H9 (cell line): ENCODE measurements around the gene FBXL20. TPM values are rescaled to one million over a fixed set of nuclear protein-coding genes. Genes with fewer than 3 reads are reported as not detected.

Source experiments
- DNase-seq: peaks from one replicate; pipeline ENCODE4 v3.0.0-alpha.2; 2017
- H2AFZ ChIP-seq: one replicate; pipeline ENCODE4 v1.6.1; 2013; ENCODE audit warnings: mild to moderate bottlenecking, low read length, control low read depth, moderate library complexity
- H2AK5ac ChIP-seq: 2 replicates; pipeline ENCODE4 v1.6.1; 2013; ENCODE audit warnings: low read length, control low read depth, mixed read lengths; ENCODE audit not compliant: insufficient read length
- H2BK120ac ChIP-seq: one replicate; pipeline ENCODE4 v1.6.1; 2013; ENCODE audit warnings: low read depth, mild to moderate bottlenecking, low read length, control low read depth, inconsistent platforms; ENCODE audit not compliant: poor library complexity, severe bottlenecking
- H2BK12ac ChIP-seq: 2 replicates; pipeline ENCODE4 v1.6.1; 2013; ENCODE audit warnings: low read length, control low read depth, mixed read lengths, low read depth; ENCODE audit not compliant: insufficient read length
- H2BK15ac ChIP-seq: 2 replicates; pipeline ENCODE4 v1.6.1; 2013; ENCODE audit warnings: low read depth, low read length, control low read depth
- H2BK20ac ChIP-seq: one replicate; pipeline ENCODE4 v1.6.1; 2013; ENCODE audit warnings: low read depth, mild to moderate bottlenecking, low read length, control low read depth, inconsistent platforms; ENCODE audit not compliant: poor library complexity, severe bottlenecking
- H2BK5ac ChIP-seq: 2 replicates; pipeline ENCODE4 v1.6.1; 2013; ENCODE audit warnings: low read length, control low read depth, mixed read lengths; ENCODE audit not compliant: insufficient read length
- H3K14ac ChIP-seq: 2 replicates; pipeline ENCODE4 v1.6.1; 2013; ENCODE audit warnings: low read length, control low read depth; ENCODE audit not compliant: insufficient read depth
- H3K18ac ChIP-seq: 2 replicates; pipeline ENCODE4 v1.6.1; 2013; ENCODE audit warnings: low read depth, mild to moderate bottlenecking, mixed read lengths, low read length, control low read depth; ENCODE audit not compliant: insufficient read length
- H3K23ac ChIP-seq: 2 replicates; pipeline ENCODE4 v1.6.1; 2013; ENCODE audit warnings: low read length, control low read depth, mixed read lengths, low read depth; ENCODE audit not compliant: insufficient read length
- H3K23me2 ChIP-seq: 2 replicates; pipeline ENCODE4 v1.6.1; 2013; ENCODE audit warnings: low read depth, mild to moderate bottlenecking, mixed read lengths, low read length, control low read depth; ENCODE audit not compliant: insufficient read length, poor library complexity, severe bottlenecking
- H3K27ac ChIP-seq: 2 replicates; pipeline ENCODE4 v1.5.1; 2013; ENCODE audit warnings: low read length, control low read depth, mixed read lengths, low read depth; ENCODE audit not compliant: insufficient read length
- H3K27me3 ChIP-seq: 2 replicates; pipeline ENCODE4 v1.6.1; 2013; ENCODE audit warnings: low read length, control low read depth, inconsistent platforms; ENCODE audit not compliant: insufficient read depth
- H3K4ac ChIP-seq: 2 replicates; pipeline ENCODE4 v1.6.1; 2013; ENCODE audit warnings: low read depth, mild to moderate bottlenecking, control low read depth, inconsistent platforms, low read length, moderate library complexity
- H3K4me1 ChIP-seq: 2 replicates; pipeline ENCODE4 v1.6.1; 2013; ENCODE audit warnings: low read length, control low read depth, inconsistent platforms; ENCODE audit not compliant: insufficient read depth
- H3K4me2 ChIP-seq: 2 replicates; pipeline ENCODE4 v1.6.1; 2013; ENCODE audit warnings: low read length, control low read depth, mixed read lengths; ENCODE audit not compliant: insufficient read length, insufficient read depth
- H3K56ac ChIP-seq: 2 replicates; pipeline ENCODE4 v1.6.1; 2013; ENCODE audit warnings: low read depth, mild to moderate bottlenecking, mixed read lengths, low read length, control low read depth; ENCODE audit not compliant: insufficient read length
- H3K79me1 ChIP-seq: 2 replicates; pipeline ENCODE4 v1.6.1; 2013; ENCODE audit warnings: low read depth, mild to moderate bottlenecking, moderate library complexity, low read length, control low read depth, inconsistent platforms; ENCODE audit not compliant: insufficient read depth, poor library complexity, severe bottlenecking
- H3K79me2 ChIP-seq: 2 replicates; pipeline ENCODE4 v1.6.1; 2013; ENCODE audit warnings: low read length, control low read depth, inconsistent platforms; ENCODE audit not compliant: insufficient read depth
- H3K9ac ChIP-seq: 2 replicates; pipeline ENCODE4 v1.6.1; 2013; ENCODE audit warnings: low read length, control low read depth, mixed read lengths; ENCODE audit not compliant: insufficient read length; ENCODE audit errors: extremely low read depth
- H3K9me3 ChIP-seq: one replicate; pipeline ENCODE4 v1.6.1; 2013; ENCODE audit warnings: low read depth, low read length, inconsistent platforms; ENCODE audit not compliant: control insufficient read depth
- H3T11ph ChIP-seq: one replicate; pipeline ENCODE4 v1.6.1; 2013; ENCODE audit warnings: mild to moderate bottlenecking, low read length, control low read depth, inconsistent platforms
- H4K20me1 ChIP-seq: one replicate; pipeline ENCODE4 v1.6.1; 2013; ENCODE audit not compliant: control insufficient read depth, insufficient read length, insufficient read depth
- H4K5ac ChIP-seq: 2 replicates; pipeline ENCODE4 v1.6.1; 2013; ENCODE audit warnings: low read depth, mild to moderate bottlenecking, mixed read lengths, low read length, control low read depth; ENCODE audit not compliant: insufficient read length
- H4K8ac ChIP-seq: replicated peaks from 2 replicates; pipeline ENCODE4 v1.6.1; 2013; ENCODE audit warnings: low read length, control low read depth, mixed read lengths, low read depth; ENCODE audit not compliant: insufficient read length
- H4K91ac ChIP-seq: 2 replicates; pipeline ENCODE4 v1.6.1; 2013; ENCODE audit warnings: low read depth, mild to moderate bottlenecking, moderate library complexity, mixed read lengths, low read length, control low read depth; ENCODE audit not compliant: insufficient read length
- H3K27ac Mint-ChIP-seq, 3 experiments: 2 replicates in 2 of 3; 3 replicates in 1 of 3; pipeline ENCODE4 v1.8.0; 2020 to 2021; ENCODE audit warnings: mixed read lengths in 3 of 3, mild to moderate bottlenecking in 1 of 3, moderate library complexity in 1 of 3
- H3K27me3 Mint-ChIP-seq: 2 replicates; pipeline ENCODE4 v1.8.0; 2021; ENCODE audit warnings: low read depth, mild to moderate bottlenecking, moderate library complexity, mixed read lengths
- H3K36me3 Mint-ChIP-seq, 3 experiments: 2 replicates in 2 of 3; 3 replicates in 1 of 3; pipeline ENCODE4 v1.8.0; 2020 to 2021; ENCODE audit warnings: low read depth in 3 of 3, mixed read lengths in 3 of 3; ENCODE audit not compliant: insufficient read depth in 1 of 3
- H3K4me1 Mint-ChIP-seq, 2 experiments: 2 replicates each; pipeline ENCODE4 v1.8.0; 2020; ENCODE audit warnings: mixed read lengths in 2 of 2
- H3K4me3 Mint-ChIP-seq, 2 experiments: 2 replicates in 1 of 2; 3 replicates in 1 of 2; pipeline ENCODE4 v1.8.0; 2020 to 2021; ENCODE audit warnings: mild to moderate bottlenecking in 2 of 2, mixed read lengths in 2 of 2, moderate library complexity in 1 of 2
- H3K9me3 Mint-ChIP-seq, 2 experiments: 2 replicates in 1 of 2; 3 replicates in 1 of 2; pipeline ENCODE4 v1.8.0; 2020; ENCODE audit warnings: mild to moderate bottlenecking in 2 of 2, mixed read lengths in 2 of 2, moderate library complexity in 1 of 2
- WGBS: extraction: QIAGEN DNeasy Blood & Tissue Kit; methylation state at CpG from one replicate; pipeline ENCODE4 v1.1.7; 2013; ENCODE audit warnings: missing lambda C conversion rate, low lambda C conversion rate, mixed read lengths; ENCODE audit not compliant: insufficient read length; ENCODE audit errors: extremely low coverage; 5-methylcytosine and 5-hydroxymethylcytosine counted together
- total RNA-seq: library from RNA; stranded (reverse); gene quantifications from 2 replicates; pipeline ENCODE4 v1.2.1, GENCODE V29; 2021
- TF ChIP-seq, protein P1 (sequence below): fragments of 200-600 bp; sonication (generic); conservative IDR thresholded peaks from 3 replicates; pipeline ENCODE4 v1.8.0; 2021; ENCODE audit warnings: antibody characterized with exemption, mild to moderate bottlenecking

Gene FBXL20
- total RNA-seq, 1 experiment from 2014 or later: 18.4 TPM

DNA sequence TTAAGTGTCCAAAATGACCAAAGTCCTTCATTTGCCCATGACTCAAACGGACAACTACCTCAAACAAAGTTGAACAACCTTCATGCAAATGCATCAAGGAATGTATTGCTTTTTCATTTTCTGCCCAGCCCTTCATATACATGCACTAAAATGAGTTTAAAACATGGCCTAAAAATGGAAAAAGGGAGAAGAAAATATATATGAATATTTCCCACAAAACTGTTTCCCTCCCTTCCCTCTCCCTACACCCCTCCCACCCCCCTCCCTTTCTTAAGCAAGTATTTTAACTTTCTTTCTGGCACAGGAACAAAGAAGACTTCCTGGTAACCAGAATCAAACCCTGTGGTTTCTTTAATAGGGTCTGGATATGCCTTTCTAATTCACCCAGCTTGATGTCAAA, 5.5 kb upstream of the FBXL20 start:
- TF ChIP-seq, protein P1, sequence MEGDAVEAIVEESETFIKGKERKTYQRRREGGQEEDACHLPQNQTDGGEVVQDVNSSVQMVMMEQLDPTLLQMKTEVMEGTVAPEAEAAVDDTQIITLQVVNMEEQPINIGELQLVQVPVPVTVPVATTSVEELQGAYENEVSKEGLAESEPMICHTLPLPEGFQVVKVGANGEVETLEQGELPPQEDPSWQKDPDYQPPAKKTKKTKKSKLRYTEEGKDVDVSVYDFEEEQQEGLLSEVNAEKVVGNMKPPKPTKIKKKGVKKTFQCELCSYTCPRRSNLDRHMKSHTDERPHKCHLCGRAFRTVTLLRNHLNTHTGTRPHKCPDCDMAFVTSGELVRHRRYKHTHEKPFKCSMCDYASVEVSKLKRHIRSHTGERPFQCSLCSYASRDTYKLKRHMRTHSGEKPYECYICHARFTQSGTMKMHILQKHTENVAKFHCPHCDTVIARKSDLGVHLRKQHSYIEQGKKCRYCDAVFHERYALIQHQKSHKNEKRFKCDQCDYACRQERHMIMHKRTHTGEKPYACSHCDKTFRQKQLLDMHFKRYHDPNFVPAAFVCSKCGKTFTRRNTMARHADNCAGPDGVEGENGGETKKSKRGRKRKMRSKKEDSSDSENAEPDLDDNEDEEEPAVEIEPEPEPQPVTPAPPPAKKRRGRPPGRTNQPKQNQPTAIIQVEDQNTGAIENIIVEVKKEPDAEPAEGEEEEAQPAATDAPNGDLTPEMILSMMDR: no peak
- H2AFZ ChIP-seq: no peak overlapping the region
- WGBS: no CpG with 5 or more reads among the region's 1 CpG
- no peaks in the 10 kb centered on the region; the same call in 1 of the 2 replicates for H3K27me3 Mint-ChIP-seq
- no peak overlapping the region for H3K18ac ChIP-seq
- no peak overlapping the region for H3K4me3 Mint-ChIP-seq
- H4K8ac ChIP-seq: no peak overlapping the region
- H2BK12ac ChIP-seq: no peak overlapping the region
- H4K20me1 ChIP-seq: no peaks in the 10 kb centered on the region
- no peak overlapping the region for H3K56ac ChIP-seq
- no peak overlapping the region for H4K91ac ChIP-seq
- peaks cover 3% of the 10 kb centered on the region for H3K79me1 ChIP-seq
- no peak overlapping the region for H3K4ac ChIP-seq
- H2BK5ac ChIP-seq: no peak overlapping the region
- no peak overlapping the region for H2BK15ac ChIP-seq
- H3K9ac ChIP-seq: no peak overlapping the region
- no peak overlapping the region for H3T11ph ChIP-seq
- H2AK5ac ChIP-seq: no peak overlapping the region
- H3K36me3 Mint-ChIP-seq: peaks cover 36 to 48% (median 43%) of the 10 kb centered on the region in 3 experiments; a peak in 6 of 7 replicates
- no peaks in the 10 kb centered on the region for H3K23me2 ChIP-seq
- no peaks in the 10 kb centered on the region for H3K4me1 ChIP-seq
- H4K5ac ChIP-seq: no peak overlapping the region
- no peak overlapping the region for H3K27ac Mint-ChIP-seq
- H2BK120ac ChIP-seq: no peak overlapping the region
- H3K79me2 ChIP-seq: no peaks in the 10 kb centered on the region
- H3K14ac ChIP-seq: no peak overlapping the region
- no peaks in the 10 kb centered on the region for H3K27me3 ChIP-seq
- no peak for DNase-seq
- no peak overlapping the region for H3K23ac ChIP-seq
- H3K4me2 ChIP-seq: no peak overlapping the region
- H3K27ac ChIP-seq: no peak overlapping the region
- no peaks in the 10 kb centered on the region for H3K9me3 Mint-ChIP-seq
- peaks cover 0 to 3% of the 10 kb centered on the region in 2 experiments; a peak in 1 of 4 replicates for H3K4me1 Mint-ChIP-seq
- no peaks in the 10 kb centered on the region for H3K9me3 ChIP-seq
- no peak overlapping the region for H2BK20ac ChIP-seq
